Superior temporal gyrus (tissue), 1 donor: ENCODE data around the gene ETFRF1.

Experiments used
- DNase-seq: peaks from one replicate; pipeline ENCODE4 v3.0.0-alpha.2; 2016; ENCODE audit errors: extremely low spot score

The ETFRF1 gene, protein sequence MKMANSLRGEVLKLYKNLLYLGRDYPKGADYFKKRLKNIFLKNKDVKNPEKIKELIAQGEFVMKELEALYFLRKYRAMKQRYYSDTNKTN

GRCh38 chr12:25195056-25195971, at the start of gene ETFRF1, which contains the start of gene DNAI7:
Gene ETFRF1, plus strand, starts transcription at chr12:25195237. Its CDS starts 8,720 bp downstream, at chr12:25203957.
Gene DNAI7, minus strand, starts transcription at chr12:25195160. Its CDS starts 82 bp downstream, at chr12:25195078.
- DNase-seq: peak; percentile 92

GRCh38 chr12:25146686-25147085, 48.4 kb upstream of the ETFRF1 start:
- DNase-seq: no peak

GRCh38 chr12:25151476-25151875, 43.6 kb upstream of the ETFRF1 start:
- DNase-seq: peak; percentile 52

GRCh38 chr12:25152055-25152454, 43.0 kb upstream of the ETFRF1 start:
- no peak for DNase-seq

DNA sequence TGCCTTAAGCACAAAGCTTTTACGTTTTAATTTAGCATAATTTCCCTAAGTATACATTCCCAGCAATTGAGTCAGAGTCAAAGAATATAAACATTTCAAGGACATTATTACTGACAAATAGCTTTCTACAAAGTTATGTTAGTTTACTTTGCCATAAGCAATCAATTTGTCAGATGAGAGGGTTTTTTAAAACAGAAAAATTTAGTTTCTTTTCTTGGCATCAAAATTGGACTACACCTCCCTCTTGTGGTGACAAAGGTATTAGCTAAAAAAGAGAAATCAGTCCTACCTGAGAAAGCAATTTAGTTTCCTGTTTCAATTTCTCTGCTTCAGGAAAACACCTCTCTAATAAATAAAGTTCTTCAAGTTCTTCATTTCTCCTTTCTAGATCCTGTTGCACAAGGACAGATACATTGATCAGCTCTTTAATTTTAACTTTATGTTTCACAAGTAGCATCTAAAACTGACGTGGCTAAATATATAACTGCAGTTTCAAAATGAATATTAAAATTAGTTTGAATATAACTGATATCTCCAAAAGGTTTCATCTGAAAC, 39.9 kb upstream of the ETFRF1 start:
- DNase-seq: no peak

DNA sequence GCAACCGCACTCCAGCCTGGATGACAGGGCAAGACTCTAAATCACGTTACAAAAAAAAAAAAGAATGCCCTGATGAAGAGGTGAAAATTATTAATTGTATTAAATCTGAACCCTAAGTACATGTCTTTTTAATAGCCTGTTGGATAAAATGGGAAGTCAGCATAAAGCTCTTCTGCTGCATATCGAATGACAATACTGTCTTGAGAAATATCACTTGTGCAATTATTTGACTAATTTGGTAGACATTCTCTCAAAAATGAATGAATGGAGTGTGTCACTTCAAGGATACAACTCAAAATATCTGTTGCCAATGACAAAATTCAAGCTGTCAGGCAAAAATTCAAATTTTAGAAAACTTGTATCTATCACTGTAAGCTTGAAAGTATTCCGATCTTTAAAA, 39.0 kb upstream of the ETFRF1 start:
- no peak for DNase-seq

- DNase-seq: no peak
Observed at GRCh38 chr12:25162866-25163265, 32.2 kb upstream of the ETFRF1 start.

- no peak for DNase-seq
Observed at GRCh38 chr12:25182765-25183164, 12.3 kb upstream of the ETFRF1 start.

GRCh38 chr12:25184132-25184531, 10.9 kb upstream of the ETFRF1 start:
- no peak for DNase-seq

- DNase-seq: no peak
Observed at GRCh38 chr12:25186038-25186787, 8.8 kb upstream of the ETFRF1 start.

GRCh38 chr12:25186788-25187402, 8.1 kb upstream of the ETFRF1 start:
- DNase-seq: no peak

DNA sequence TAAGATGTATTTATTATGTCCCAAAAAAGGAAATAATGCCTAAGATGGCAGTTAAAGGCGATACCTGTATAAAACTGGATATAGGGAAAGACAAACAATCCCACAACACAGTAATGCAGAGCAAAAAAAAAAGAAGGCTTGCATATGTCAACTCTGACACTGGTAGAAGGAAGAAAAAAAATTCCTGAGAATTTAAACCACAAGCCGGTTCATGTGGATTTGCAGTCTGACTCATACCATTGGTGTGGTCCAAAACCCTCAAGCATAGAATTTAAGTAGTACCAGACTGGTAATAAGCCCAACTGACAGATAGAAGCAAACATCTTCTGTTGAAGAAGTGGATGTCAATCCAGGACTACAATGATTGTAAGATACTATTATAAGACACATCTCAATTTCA, 7.3 kb upstream of the ETFRF1 start:
- DNase-seq: no peak

GRCh38 chr12:25189656-25190055, 5.4 kb upstream of the ETFRF1 start:
- no peak for DNase-seq

- no peak for DNase-seq
Observed at GRCh38 chr12:25190793-25191192, 4.2 kb upstream of the ETFRF1 start.

GRCh38 chr12:25194214-25194613, 823 bp upstream of the ETFRF1 start:
- DNase-seq: no peak

DNA sequence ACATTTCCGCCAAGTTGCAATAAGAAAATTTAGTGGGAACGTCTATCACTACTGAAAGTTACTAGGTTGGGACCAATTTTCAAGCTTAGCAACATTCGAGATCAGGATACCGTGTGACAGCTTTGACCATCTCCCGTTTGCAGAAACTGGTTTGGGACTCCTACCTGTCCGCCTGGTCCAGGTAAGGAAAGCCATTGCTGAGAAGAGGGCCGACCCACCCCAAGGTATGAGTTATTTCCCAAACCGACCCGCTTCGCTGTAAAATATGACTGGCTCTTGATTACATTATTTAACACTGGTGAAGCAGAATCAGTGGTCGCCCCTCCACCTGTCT, 348 bp upstream of the ETFRF1 start:
- peak; percentile 35 for DNase-seq

DNA sequence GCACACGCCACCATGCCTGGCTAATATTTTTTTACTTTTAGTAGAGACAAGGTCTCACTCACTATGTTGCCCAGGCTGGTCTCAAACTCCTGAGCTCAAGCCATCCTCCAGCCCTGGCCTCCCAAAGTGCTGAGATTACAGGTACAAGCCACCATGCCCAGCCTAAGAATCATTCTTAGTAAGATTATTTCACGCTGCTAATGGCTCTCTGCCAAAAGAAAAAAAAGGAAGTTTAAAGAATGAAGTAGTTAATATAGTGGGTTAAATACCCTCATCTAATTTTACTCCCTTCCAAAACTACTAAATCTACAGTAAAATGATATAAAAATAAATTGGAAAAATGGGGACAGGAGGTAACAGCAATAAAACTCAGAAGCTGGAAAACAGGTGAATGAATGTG, 2.6 kb downstream of the ETFRF1 start:
- DNase-seq: no peak

DNA sequence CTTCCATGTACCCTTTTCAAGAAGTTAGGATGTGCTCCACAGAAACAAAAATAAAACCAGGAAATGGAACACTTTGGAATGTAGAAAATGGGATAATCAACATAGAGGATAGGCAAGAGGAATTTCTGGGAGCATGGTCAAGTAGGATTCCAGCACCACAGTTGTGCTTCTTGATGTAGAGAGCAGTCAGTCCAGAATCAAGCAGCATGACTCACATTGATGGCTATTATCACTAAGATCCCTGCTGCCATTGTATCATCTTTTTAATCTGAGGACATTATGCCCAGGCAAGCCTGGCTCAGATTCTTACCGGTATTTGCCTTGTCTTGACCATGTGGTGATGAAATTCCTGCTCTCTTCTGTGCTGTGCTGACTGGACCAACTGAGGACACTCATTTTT, 5.7 kb downstream of the ETFRF1 start:
- DNase-seq: no peak

DNA sequence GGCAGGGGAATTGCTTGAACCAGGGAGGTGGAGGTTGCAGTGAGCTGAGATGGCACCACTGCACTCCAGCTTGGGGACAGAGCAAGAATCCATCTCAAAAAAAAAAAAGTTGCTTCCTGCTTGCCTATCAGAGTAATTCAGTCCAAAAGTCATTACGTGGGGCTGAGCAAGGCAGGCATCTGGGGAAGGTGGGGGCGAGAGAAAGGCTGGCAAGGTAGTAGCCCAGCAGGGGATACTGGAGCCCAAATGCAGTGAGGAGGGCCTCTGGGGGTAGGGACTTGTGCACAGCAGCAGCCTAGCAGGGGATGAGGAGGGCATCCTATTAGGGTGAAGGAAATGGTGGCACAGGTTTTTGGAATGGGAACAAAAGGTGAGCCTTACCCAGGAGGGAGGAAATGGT, 7.1 kb downstream of the ETFRF1 start:
- DNase-seq: no peak

DNA sequence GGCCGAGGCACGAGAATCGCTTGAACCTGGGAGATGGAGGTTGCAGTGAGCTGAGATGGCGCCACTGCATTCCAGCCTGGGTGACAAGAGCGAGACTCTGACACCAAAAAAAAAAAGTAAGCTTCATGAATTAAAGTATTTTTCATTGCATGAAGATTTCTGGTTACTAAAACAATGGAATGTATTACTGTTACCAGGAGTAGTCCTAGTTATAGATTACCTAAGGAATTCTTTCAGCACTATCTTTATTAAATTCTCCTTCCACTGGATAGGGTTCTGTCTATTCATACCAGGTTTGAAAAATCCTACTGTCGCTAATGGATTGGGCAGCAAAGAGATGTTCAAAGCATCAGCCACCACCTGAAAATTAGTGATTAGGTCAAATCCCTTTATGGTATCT, 12.4 kb downstream of the ETFRF1 start:
- DNase-seq: no peak

DNA sequence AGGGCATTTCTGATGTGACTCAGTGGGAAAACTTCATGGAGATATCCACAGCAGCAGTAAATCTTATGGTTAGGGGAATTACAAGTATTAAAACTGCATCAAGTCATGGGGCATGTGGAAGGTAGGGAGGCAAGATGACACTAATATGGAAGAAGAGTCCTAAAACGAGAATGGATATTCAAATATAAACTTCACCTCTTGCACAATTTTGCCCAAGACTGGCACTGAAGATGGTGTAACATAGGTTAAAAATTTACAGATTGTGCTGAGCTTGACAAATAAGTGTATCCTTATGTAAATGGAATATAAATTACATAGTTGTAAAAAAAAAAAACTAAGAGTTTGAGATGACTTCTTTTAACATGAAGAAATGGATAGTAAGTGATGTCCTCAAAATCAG, 12.8 kb downstream of the ETFRF1 start:
- no peak for DNase-seq

- no peak for DNase-seq
Observed at GRCh38 chr12:25208554-25208953, 13.5 kb downstream of the ETFRF1 start.
